MM.1S (cell line): ENCODE data around the gene REXO4.

ENCODE experiments used
- DNase-seq: peaks from one replicate; pipeline ENCODE4 v3.0.0-alpha.2; 2015
- H2AFZ ChIP-seq: fragments of 300-600 bp; sonication (generic); 2 replicates; pipeline ENCODE4 v1.6.0; 2016; ENCODE audit warnings: antibody characterized with exemption, low read length
- H3F3A ChIP-seq: fragments of 300-600 bp; sonication (generic); 2 replicates; pipeline ENCODE4 v1.6.1; 2016; ENCODE audit warnings: mild to moderate bottlenecking, antibody characterized with exemption, low read length, moderate library complexity, mixed read lengths; ENCODE audit not compliant: insufficient read depth
- H3K27ac ChIP-seq: fragments of 300-600 bp; sonication (generic); 2 replicates; pipeline ENCODE4 v1.5.1; 2016; ENCODE audit warnings: mild to moderate bottlenecking, low read length
- H3K27me3 ChIP-seq: fragments of 300-600 bp; sonication (generic); replicated peaks from 2 replicates; pipeline ENCODE4 v1.6.0; 2016; ENCODE audit warnings: low read length; ENCODE audit not compliant: insufficient read depth
- H3K36me3 ChIP-seq: fragments of 300-600 bp; sonication (generic); replicated peaks from 2 replicates; pipeline ENCODE4 v1.6.1; 2016; ENCODE audit warnings: mild to moderate bottlenecking, low read length, mixed read lengths; ENCODE audit not compliant: insufficient read depth
- H3K4me1 ChIP-seq: fragments of 300-600 bp; sonication (generic); 2 replicates; pipeline ENCODE4 v1.6.1; 2016; ENCODE audit warnings: low read length, mixed read lengths
- H3K4me2 ChIP-seq: fragments of 300-600 bp; sonication (generic); 2 replicates; pipeline ENCODE4 v1.6.0; 2016; ENCODE audit warnings: low read depth, low read length
- H3K4me3 ChIP-seq: fragments of 300-600 bp; sonication (generic); 2 replicates; pipeline ENCODE4 v1.5.1; 2016; ENCODE audit warnings: low read length, mixed read lengths
- H3K79me2 ChIP-seq: fragments of 300-600 bp; sonication (generic); 2 replicates; pipeline ENCODE4 v1.6.1; 2016; ENCODE audit warnings: mixed run types, low read length, mixed read lengths
- H3K9ac ChIP-seq: fragments of 300-600 bp; sonication (generic); 2 replicates; pipeline ENCODE4 v1.6.1; 2016; ENCODE audit warnings: low read length, mixed read lengths
- H3K9me2 ChIP-seq: fragments of 300-600 bp; sonication (generic); replicated peaks from 2 replicates; pipeline ENCODE4 v1.6.1; 2016; ENCODE audit warnings: mild to moderate bottlenecking, low read length, mixed read lengths; ENCODE audit not compliant: insufficient read depth
- H3K9me3 ChIP-seq: fragments of 300-600 bp; sonication (generic); replicated peaks from 2 replicates; pipeline ENCODE4 v1.6.1; 2016; ENCODE audit warnings: mild to moderate bottlenecking, low read length, mixed read lengths; ENCODE audit not compliant: insufficient read depth
- H4K20me1 ChIP-seq: fragments of 300-600 bp; sonication (generic); 2 replicates; pipeline ENCODE4 v1.6.1; 2016; ENCODE audit warnings: mild to moderate bottlenecking, low read length, moderate library complexity, mixed read lengths; ENCODE audit not compliant: insufficient read depth
- CTCF ChIP-seq: fragments of 300-600 bp; sonication (generic); IDR thresholded peaks from 2 replicates; pipeline ENCODE4 v1.5.1; 2016; ENCODE audit warnings: antibody characterized with exemption, low read length, mixed read lengths
- EZH2 ChIP-seq: fragments of 300-600 bp; sonication (generic); optimal IDR thresholded peaks from 2 replicates; pipeline ENCODE3; 2017; ENCODE audit warnings: low read depth, mild to moderate bottlenecking, antibody characterized with exemption, low read length, mixed read lengths
- EZH2phosphoT487 ChIP-seq: fragments of 300-600 bp; sonication (generic); IDR thresholded peaks from 2 replicates; pipeline ENCODE4 v1.6.1; 2018; ENCODE audit warnings: antibody characterized with exemption, low read length

The REXO4 gene

GRCh38 chr9:133458643-133459312 lies 41.0 kb upstream of the REXO4 start:
- DNase-seq, result no peak
- Histone ChIP-seq H3K9me2 (no peaks in the 10 kb centered on the region), H3K27me3 (peaks cover 50% of the 10 kb centered on the region), H3K9ac (no peak overlapping the region), H3K4me2 (peak overlapping the region; percentile 89), H3F3A (no peaks in the 10 kb centered on the region), H3K79me2 (no peaks in the 10 kb centered on the region), H3K9me3 (no peaks in the 10 kb centered on the region), H2AFZ (no peak overlapping the region), H3K36me3 (no peaks in the 10 kb centered on the region), H3K27ac (no peak overlapping the region), H3K4me1 (peaks cover 25% of the 10 kb centered on the region), H4K20me1 (no peaks in the 10 kb centered on the region), H3K4me3 (peak overlapping the region; percentile 71; the same call in 1 of the 2 replicates)
- TF ChIP-seq EZH2phosphoT487 (no peak), EZH2 (no peak), CTCF (no peak)

DNA sequence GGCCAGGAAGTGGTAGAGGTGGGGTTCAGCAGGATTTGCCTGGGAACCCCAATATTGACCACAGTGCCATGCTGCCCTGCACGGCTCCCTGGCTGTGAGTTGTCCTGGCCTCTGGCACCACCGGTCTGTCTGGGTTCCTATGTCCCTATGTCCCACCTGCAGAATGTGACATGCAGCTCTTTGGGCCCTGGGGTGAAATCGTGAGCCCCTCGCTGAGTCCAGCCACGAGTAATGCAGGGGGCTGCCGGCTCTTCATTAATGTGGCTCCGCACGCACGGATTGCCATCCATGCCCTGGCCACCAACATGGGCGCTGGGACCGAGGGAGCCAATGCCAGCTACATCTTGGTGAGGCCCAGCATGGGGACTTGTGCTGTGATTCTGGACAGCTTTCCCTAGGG lies 39.9 kb upstream of the REXO4 start:
- Histone ChIP-seq H3K27ac (no peak overlapping the region), H3K4me1 (peaks cover 25% of the 10 kb centered on the region), H3K4me3 (no peak overlapping the region), H2AFZ (no peak overlapping the region), H3K9me3 (no peaks in the 10 kb centered on the region), H3K9ac (no peak overlapping the region), H3K79me2 (no peaks in the 10 kb centered on the region), H3F3A (no peaks in the 10 kb centered on the region), H3K36me3 (no peaks in the 10 kb centered on the region), H4K20me1 (no peaks in the 10 kb centered on the region), H3K27me3 (peaks cover 54% of the 10 kb centered on the region), H3K9me2 (no peaks in the 10 kb centered on the region), H3K4me2 (no peak overlapping the region)
- TF ChIP-seq CTCF (no peak), EZH2 (no peak), EZH2phosphoT487 (no peak)
- no peak for DNase-seq

DNA sequence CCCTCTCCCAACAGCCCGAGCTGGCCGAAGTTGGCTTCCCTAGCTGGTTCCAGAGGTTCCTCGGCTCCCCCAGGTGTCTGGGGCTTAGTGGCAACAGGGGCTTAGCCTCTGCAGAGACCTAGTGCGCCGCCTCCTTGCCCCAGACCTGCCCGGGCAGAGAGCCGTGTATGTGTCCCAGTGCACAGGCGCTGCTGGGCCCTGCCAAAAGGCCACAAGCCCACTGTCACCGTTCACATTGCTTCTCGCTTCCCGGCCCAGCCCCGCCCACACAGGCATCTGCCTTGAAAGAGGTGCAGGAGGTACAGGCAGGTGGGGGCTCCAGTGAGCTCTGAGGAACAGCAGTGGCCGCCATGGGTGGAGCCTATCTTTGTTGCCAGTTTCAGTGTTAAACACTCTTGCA lies 39.4 kb upstream of the REXO4 start:
- no peaks in the 10 kb centered on the region for H3K79me2 ChIP-seq
- DNase-seq, result no peak
- TF ChIP-seq EZH2phosphoT487, result no peak
- TF ChIP-seq CTCF, result no peak
- TF ChIP-seq EZH2, result no peak

More for the DNA sequence above, 39.4 kb upstream of the REXO4 start:
- H2AFZ ChIP-seq, result no peak overlapping the region
- H3K27me3 ChIP-seq, result peaks cover 60% of the 10 kb centered on the region
- H3K9me2 ChIP-seq, result no peaks in the 10 kb centered on the region
- H3K4me2 ChIP-seq, result no peak overlapping the region
- no peak overlapping the region for H3K4me3 ChIP-seq
- no peaks in the 10 kb centered on the region for H4K20me1 ChIP-seq
- H3K27ac ChIP-seq, result no peak overlapping the region
- no peaks in the 10 kb centered on the region for H3K36me3 ChIP-seq
- peaks cover 22% of the 10 kb centered on the region for H3K4me1 ChIP-seq
- H3K9ac ChIP-seq, result no peak overlapping the region
- H3K9me3 ChIP-seq, result no peaks in the 10 kb centered on the region
- no peaks in the 10 kb centered on the region for H3F3A ChIP-seq
